NCI-H2171 (cell line): ENCODE data around the gene YARS1.

ENCODE experiments used
- DNase-seq: peaks from one replicate; lab custom pipeline; 2025; lab: John Stamatoyannopoulos, UW

Gene YARS1

DNA sequence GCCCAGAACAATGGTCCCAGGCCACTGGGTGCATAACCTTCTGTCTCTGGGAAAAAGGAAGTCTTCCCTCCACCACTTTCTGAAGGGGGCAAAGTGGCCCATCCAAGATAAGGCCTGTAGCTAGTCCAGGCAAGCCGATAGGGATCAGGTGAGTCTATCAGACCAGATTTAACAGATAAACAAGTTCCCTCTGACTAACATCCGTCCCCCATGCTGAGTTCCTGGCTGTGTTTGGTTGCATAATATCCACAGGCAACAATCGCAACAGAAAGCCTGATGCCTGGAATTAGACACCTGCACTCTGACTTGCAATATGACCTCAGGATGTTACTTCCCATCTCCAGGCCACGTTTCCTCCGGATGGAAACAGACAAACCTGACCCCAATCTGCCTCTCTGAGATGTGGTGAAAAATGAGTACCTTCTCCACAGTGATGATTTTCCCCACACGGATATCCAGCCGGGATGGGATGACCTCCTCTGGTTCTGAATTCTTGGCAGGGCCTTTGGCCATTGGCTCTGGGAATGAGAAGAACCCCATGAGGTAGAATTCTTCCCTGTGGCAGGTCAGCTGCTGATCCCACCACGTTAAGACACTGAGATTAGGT lies 36.4 kb downstream of the YARS1 start:
- no peak for DNase-seq

DNA sequence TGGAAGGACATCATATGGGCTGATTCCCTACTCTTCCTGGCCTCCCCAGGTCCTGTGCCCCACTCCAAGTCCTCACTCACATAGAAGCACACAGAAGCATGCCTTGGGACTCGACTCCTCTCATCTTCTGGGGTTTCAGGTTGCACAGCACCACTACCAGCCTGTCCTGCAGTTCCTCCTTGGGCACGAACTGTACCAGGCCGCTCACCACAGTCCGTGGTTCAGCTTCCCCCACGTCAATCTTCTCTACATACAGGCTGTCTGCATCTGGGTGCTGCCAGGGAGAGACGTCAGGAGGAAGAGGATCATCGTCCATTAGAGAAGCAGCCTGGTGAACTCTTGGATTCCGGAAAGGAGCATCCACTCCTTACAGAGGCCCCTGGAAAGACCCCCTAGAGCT lies 37.2 kb downstream of the YARS1 start:
- no peak for DNase-seq

DNA sequence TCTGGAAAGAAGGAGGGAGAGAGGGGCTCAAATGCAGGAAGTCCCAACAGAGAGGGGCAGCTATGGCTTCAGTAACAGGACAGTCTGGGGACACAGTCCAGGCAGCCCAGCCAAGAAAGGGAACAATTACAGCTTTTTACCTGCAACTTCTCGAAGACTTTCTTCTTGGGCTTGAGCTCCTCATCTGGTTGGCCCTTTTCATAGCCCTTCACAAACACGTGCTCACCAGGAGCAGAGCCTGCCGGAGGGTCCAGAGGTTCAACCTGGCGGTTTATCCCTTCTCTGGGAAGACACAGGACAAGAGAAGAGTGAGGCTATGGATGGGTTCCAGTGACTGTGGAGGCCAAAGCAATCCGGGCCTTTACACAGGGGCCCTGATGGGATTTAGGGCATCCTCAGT lies 37.9 kb downstream of the YARS1 start:
- DNase-seq: no peak

DNA sequence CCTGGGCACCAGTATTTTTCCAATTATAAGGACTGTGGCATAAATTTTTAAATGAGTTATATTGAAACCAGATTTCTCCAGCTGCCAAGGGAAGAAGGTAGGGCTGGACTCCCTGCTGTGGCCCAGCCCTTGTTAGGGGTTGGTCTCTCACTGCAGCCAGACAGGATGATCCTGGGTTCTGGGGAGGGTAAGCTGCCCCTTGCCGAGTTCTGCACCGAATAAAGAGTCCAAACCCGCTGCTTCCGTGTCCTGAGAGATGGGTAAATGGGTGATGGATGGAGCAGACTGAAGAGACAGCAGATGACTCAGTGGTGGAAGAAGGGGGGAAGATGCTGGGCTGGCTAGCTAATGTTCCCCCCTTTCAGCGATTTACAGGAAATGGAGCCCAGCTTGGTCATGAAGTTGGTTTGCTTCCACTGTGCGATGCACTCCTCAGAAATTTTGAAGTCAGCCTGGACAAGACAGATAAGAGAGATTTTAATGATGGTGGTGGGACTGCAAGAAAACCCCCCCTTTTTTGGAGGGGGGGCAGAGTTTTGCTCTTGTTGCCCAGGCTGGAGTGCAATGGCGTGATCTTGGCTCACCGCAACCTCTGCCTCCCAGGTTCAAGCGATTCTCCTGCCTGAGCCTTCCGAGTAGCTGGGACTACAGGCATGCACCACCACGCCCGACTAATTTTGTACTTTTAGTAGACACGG lies 41.4 kb downstream of the YARS1 start:
- no peak for DNase-seq

DNA sequence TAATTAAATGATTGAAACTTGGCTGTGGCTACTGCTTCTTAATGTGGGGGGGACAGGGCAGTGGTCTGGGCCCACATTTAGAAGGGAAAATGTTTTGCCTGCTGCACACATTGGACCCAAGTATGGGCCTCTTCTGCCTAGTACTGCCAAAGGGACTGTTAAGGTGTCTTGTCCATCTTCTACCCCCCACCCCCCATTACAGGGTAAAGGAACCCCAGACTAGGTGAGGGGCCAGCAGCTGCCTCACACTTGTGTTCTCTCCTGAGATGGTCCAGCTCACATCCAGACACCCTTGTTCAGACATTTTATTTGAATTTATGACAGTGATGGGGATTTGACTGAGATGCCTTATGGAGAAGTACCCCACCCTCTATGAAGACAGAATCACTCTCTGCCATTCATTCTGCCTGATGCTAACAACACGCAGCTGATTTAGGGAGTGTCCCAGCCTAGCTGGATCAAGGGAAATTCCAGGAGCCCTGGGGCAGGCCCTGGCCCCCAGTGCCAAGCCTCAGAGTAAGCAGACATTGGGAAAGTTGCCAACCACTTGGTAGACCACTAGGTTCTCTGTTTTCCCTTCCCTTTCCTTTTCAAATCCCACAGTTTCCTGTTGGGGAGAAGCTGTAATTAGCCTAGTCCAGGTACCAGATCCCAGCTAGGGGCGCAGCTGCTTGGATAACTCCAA lies 42.1 kb downstream of the YARS1 start:
- DNase-seq: no peak

DNA sequence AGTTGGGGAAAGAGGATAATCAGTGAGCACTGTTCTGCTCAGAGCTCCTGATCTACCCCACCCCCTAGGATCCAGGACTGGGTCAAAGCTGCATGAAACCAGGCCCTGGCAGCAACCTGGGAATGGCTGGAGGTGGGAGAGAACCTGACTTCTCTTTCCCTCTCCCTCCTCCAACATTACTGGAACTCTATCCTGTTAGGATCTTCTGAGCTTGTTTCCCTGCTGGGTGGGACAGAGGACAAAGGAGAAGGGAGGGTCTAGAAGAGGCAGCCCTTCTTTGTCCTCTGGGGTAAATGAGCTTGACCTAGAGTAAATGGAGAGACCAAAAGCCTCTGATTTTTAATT lies 42.7 kb downstream of the YARS1 start:
- DNase-seq: no peak

DNA sequence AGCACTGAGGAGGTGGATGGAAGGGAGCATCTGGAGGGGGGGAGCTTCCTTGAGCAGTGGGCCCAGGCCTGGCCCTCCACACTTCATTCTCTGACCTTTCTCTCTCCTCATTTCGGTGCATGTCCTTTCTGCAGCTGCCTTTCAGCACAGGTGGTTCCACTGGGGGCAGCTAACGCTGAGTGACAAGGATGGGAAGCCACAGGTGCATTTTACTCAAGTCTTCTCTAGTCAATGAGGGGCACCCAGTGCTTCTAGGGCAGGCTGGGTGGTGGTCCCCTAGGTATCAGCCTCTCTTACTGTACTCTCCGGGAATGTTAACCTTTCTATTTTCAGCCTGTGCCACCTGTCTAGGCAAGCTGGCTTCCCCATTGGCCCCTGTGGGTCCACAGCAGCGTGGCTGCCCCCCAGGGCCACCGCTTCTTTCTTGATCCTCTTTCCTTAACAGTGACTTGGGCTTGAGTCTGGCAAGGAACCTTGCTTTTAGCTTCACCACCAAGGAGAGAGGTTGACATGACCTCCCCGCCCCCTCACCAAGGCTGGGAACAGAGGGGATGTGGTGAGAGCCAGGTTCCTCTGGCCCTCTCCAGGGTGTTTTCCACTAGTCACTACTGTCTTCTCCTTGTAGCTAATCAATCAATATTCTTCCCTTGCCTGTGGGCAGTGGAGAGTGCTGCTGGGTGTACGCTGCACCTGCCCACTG lies 43.2 kb downstream of the YARS1 start:
- no peak for DNase-seq

DNA sequence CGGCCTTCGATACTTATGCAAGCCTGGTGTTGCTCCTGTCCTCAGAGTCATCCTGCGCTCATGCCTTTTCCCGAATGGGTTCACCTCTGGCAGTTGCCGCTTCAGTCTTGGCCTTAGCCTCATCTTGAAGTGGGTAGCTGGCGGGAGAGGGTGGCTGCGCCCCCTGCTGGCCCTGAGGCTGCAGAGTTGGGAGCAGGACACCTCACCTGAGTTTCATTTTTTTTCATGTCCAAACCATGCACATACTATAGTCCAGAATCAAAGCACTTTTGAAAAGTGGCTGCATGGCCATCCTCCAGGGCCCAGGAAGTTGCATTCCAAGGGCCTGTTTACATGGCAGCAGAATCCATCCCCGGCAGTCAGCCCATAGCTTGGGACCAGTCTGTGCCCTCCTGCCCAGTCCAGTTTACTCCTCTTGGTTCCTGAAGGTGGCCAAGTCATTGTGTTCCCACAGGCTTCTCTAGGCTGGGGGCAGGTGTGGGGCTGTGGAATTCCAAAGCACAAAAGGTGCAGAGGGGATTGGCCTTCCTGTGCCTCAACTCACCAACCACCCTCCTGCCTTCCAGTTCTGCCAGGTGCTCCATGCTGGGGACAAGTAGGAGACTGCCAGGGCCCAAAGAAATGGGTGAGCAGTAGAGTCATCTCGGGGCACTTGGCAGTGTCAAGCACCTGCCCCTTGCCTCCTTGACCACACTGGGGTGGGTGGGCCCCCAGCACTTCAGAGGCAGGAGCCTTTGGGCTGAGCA lies 44.0 kb downstream of the YARS1 start:
- DNase-seq: peak; percentile 68

DNA sequence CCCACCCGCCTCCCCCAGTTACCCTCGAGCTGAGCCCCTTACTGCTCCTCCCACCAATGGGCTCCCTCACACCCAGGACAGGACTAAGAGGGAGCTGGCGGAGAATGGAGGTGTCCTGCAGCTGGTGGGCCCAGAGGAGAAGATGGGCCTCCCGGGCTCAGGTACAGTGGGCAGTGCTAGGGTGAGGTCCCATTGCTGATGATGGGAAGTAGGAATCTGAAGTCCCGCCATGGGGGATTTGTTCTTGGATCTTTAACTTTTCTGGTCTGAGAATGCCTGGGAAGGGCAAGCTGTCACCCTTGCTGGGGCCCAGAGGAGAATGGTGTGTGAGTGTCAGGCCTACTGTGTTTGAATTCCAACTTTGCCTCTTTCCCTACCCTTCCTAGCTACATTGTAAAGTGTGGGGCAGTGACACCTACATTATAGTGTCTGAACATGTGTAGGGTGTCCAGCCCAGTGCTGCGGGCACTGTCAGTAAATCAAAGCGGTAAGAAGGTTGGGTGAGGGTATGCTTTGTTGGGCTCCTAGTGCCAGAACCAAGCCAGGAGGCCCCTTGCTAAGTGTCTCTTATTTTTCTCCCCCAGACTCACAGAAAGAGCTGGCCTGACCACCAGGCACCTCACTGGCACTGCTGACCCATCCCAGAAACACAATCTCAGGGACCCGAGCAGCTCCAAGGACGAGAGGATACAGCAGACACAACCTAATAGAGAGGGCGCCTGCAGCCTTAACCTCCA lies 44.7 kb downstream of the YARS1 start:
- DNase-seq: no peak

DNA sequence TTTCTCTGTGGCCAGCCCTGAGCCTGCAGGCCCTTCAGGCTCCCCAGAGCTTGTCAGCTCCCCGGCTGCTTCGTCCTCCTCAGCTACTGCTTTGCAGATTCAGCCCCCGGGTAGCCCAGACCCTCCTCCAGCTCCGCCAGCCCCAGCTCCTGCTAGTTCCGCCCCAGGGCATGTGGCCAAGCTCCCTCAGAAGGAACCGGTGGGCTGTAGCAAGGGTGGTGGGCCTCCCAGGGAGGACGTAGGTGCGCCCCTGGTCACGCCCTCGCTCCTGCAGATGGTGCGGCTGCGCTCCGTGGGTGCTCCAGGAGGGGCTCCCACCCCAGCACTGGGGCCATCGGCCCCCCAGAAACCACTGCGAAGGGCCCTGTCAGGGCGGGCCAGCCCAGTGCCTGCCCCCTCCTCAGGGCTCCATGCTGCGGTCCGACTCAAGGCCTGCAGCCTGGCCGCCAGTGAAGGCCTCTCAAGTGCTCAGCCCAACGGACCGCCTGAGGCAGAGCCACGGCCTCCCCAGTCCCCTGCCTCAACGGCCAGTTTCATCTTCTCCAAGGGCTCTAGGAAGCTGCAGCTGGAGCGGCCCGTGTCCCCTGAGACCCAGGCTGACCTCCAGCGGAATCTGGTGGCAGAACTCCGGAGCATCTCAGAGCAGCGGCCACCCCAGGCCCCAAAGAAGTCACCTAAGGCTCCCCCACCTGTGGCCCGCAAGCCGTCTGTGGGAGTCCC lies 45.4 kb downstream of the YARS1 start:
- DNase-seq: no peak

DNA sequence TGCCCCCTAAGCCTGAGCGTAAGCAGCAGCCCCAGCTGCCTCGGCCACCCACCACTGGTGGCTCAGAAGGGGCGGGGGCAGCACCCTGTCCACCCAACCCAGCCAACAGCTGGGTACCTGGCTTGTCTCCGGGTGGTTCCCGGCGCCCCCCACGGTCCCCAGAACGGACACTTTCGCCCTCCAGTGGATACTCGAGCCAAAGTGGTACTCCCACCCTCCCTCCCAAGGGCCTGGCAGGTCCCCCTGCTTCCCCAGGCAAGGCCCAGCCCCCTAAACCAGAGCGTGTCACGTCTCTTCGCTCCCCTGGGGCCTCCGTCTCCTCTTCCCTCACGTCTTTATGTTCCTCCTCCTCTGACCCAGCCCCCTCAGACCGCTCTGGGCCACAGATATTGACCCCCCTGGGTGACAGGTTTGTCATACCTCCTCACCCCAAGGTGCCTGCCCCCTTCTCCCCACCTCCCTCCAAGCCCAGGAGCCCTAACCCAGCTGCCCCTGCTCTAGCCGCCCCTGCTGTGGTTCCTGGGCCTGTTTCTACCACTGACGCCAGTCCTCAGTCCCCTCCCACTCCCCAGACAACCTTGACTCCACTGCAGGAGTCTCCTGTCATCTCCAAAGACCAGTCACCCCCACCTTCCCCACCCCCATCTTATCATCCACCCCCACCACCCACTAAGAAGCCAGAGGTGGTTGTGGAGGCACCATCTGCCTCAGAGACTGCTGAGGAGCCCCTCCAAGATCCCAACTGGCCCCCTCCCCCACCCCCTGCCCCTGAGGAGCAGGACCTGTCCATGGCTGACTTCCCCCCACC lies 46.2 kb downstream of the YARS1 start:
- DNase-seq: no peak

DNA sequence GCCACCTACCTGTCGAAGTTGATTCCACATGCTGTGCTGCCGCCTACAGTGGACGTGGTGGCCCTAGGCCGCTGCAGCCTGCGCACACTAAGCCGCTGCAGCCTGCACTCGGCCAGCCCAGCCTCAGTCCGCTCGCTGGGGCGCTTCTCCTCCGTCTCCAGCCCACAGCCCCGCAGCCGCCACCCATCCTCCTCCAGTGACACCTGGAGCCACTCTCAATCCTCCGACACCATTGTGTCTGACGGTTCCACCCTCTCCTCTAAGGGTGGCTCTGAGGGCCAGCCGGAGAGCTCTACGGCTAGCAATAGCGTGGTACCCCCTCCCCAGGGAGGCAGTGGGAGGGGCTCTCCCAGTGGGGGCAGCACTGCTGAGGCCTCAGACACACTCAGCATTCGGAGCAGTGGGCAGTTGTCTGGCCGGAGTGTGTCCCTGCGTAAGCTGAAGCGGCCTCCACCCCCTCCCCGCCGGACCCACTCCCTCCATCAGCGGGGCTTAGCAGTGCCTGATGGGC lies 46.9 kb downstream of the YARS1 start:
- DNase-seq: no peak

DNA sequence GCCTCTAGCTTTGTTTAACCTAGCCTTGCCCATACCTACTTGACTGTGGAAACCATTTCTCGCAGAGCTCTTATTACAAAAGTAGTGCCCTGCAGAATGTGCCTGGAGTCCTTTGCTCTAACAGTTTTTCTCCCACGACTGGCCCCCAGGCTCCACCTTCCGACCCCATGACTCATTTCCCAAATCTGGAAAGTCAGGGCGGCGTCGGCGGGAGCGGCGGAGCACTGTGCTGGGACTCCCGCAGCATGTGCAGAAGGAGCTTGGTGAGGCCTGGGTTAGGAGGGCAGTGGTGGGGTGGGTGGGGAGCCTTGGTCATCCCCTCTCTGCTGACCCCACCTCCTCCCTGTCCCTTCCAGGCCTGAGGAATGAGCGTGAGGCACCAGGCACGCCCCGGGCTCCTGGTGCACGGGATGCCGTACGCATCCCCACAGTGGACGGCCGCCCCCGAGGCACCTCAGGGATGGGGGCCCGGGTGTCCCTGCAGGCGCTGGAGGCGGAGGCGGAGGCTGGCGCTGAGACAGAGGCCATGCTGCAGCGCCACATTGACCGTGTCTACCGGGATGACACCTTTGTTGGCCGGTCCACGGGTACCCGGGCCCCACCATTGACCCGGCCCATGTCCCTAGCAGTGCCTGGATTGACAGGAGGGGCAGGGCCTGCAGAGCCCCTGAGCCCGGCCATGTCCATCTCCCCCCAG lies 47.5 kb downstream of the YARS1 start:
- no peak for DNase-seq

DNA sequence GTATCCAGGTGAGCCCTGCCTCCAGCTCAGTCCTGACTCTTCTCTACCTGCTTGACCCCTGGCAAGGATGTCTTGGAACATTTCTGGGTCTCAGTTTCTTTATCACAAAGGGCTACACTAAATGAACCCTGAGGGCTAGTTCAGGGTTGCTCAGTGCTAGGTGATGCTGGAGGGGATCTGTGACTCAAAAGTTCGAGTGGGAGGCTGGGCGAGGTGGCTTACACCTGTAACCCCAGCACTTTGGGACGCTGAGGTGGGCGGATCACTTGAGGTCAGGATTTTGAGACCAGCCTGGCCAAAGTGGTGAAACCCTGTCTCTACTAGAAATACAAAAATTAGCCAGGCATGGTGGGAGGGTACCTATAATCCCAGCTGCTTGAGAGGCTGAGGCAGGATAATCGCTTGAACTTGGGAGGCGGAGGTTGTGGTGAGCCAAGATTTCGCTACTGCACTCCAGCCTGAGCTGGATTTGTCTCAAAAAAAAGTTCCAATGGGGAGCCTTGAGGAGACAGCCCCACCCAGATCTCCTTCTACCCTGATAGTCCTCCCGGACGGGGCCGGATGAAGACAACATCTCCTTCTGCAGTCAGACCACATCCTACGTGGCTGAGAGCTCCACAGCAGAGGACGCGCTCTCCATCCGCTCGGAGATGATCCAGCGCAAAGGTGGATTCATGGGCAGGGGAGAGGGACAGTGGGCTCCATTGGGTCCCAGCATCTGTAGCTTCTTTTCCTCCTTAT lies 48.9 kb downstream of the YARS1 start:
- DNase-seq: no peak

DNA sequence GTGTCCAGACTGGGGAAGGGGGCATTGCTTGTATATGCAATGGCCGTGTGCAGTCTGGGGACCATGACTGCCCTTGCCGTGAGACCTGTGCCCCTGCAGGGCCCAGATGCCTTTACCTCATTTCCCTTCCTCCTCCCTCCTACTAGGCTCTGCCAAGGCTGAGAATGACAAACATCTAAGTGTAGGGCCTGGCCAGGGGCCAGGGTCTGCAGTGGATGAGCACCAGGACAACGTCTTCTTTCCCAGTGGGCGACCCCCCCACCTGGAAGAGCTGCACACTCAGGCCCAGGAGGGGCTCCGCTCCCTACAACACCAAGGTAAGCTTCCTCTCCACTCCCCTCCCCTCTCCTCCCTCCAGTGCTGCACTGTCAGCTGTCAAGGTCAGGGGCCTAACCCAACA lies 49.5 kb downstream of the YARS1 start:
- no peak for DNase-seq

DNA sequence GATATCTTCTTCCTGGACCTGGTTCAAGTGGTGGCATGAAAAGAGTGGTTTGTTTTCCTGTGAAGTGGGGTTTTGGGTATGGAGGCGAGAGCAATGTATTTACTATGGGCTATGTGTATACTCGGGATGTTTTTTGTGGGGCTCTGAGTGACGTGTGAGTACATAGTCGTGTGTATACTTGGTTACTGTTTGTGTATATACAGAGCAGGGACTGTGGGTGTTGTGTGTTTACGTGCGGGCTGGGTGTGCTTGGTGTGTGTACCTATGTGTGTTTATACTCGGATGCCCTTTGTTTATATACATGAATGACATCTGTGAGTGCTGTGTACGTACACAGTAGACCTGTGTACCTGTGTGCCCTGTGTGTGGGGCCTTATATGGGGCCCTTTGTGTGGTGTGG lies 50.0 kb downstream of the YARS1 start:
- DNase-seq: no peak

DNA sequence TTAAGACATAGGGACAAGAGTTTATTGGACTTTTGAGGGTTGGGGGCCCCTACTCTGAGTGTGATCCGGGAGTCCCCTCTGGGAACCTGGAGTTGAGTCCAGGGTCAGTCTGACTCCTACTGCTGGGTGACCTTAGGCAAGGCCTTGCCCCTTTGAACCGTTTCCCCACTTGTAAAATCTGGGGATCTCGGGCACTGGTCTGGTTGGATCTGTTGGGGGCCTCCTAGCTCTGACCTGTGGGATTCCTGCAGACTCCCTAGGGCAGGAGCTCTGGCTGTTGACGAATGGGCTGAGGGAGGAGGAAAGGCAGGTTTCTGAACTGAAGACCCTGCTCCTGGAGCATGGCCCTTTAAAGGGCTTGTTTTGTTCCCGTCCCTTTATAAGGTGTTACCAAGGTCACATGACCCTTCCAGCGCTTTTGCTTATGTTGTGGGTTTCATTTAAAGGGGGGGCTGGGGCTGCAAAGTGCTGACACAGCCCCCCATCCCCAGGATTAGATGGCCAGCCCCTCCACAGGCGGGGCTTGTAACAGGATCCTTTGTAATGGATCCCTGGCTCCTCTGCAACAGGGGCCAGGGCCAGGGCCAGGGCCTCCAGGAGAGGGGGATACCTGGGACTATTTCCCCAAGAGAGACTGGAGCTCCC lies 50.7 kb downstream of the YARS1 start:
- DNase-seq: no peak
